DMS53 (cell line): ENCODE results near the gene PCBD1.

Experiments used
- DNase-seq: peaks from one replicate; lab custom pipeline; 2025; lab: John Stamatoyannopoulos, UW

PCBD1 gene

GRCh38 chr10:70834021-70834420 lies 54.3 kb downstream of the PCBD1 start:
- DNase-seq = no peak

- no peak for DNase-seq
Observed at GRCh38 chr10:70833601-70834000, 54.8 kb downstream of the PCBD1 start.
